GM19193 (cell line): ENCODE results near the gene FA2H.

Experiments
- POLR2A ChIP-seq: IDR thresholded peaks from 4 replicates; pipeline ENCODE4 v1.6.1; 2011; ENCODE audit not compliant: insufficient read depth, insufficient read length; ENCODE audit errors: extremely low read depth

Gene FA2H

GRCh38 chr16:74774223-74775139, at the start of gene FA2H:
Gene FA2H, minus strand, starts transcription at chr16:74774820. Its CDS starts 65 bp downstream, at chr16:74774755.
- TF ChIP-seq POLR2A: peak; percentile 53

GRCh38 chr16:74817851-74818250, 43.2 kb upstream of the FA2H start:
- no peak for TF ChIP-seq POLR2A

GRCh38 chr16:74813109-74813641, 38.6 kb upstream of the FA2H start:
- TF ChIP-seq POLR2A: no peak

GRCh38 chr16:74811911-74812310, 37.3 kb upstream of the FA2H start:
- TF ChIP-seq POLR2A: no peak

- no peak for TF ChIP-seq POLR2A
Measured at GRCh38 chr16:74807052-74807646, 32.5 kb upstream of the FA2H start.

GRCh38 chr16:74800216-74800871, 25.7 kb upstream of the FA2H start:
- no peak for TF ChIP-seq POLR2A

- no peak for TF ChIP-seq POLR2A
Measured at GRCh38 chr16:74797414-74797813, 22.8 kb upstream of the FA2H start.

GRCh38 chr16:74795104-74795503, 20.5 kb upstream of the FA2H start:
- TF ChIP-seq POLR2A: no peak

- no peak for TF ChIP-seq POLR2A
Measured at GRCh38 chr16:74794668-74795067, 20.0 kb upstream of the FA2H start.

GRCh38 chr16:74793571-74793970, 19.0 kb upstream of the FA2H start:
- TF ChIP-seq POLR2A: no peak

GRCh38 chr16:74792225-74792624, 17.6 kb upstream of the FA2H start:
- no peak for TF ChIP-seq POLR2A

- TF ChIP-seq POLR2A: no peak
Measured at GRCh38 chr16:74788108-74788507, 13.5 kb upstream of the FA2H start.

GRCh38 chr16:74785031-74785430, 10.4 kb upstream of the FA2H start:
- TF ChIP-seq POLR2A: no peak

GRCh38 chr16:74778646-74779045, 4.0 kb upstream of the FA2H start:
- no peak for TF ChIP-seq POLR2A

GRCh38 chr16:74776926-74777325, 2.3 kb upstream of the FA2H start:
- no peak for TF ChIP-seq POLR2A
